ENCODE measurements around the gene SCTR.

GRCh38 chr2:119525614-119526013 lies 1.3 kb upstream of the SCTR start:
- TF ChIP-seq ZNF423 (CRISPR knock-in tag; IDR thresholded peaks at IDR 0.05), result no peak
- TF ChIP-seq NR3C1 (CRISPR knock-in tag; conservative IDR thresholded peaks at IDR 0.05; ENCODE audit: low read depth), result no peak
- TF ChIP-seq CTCF (IDR thresholded peaks at IDR 0.05), result no peak
- no peak for TF ChIP-seq SP1 (CRISPR knock-in tag; conservative IDR thresholded peaks at IDR 0.05)
- no peak for TF ChIP-seq MAX (CRISPR knock-in tag; IDR thresholded peaks at IDR 0.05)
- no peak for TF ChIP-seq ESRRA (CRISPR knock-in tag; IDR thresholded peaks at IDR 0.05; ENCODE audit: borderline replicate concordance)
- no peak for TF ChIP-seq ZNF232 (CRISPR knock-in tag; IDR thresholded peaks at IDR 0.05)
- no peak for TF ChIP-seq ELF4 (CRISPR knock-in tag; IDR thresholded peaks at IDR 0.05; ENCODE audit: low read depth)
- TF ChIP-seq E2F1 (CRISPR knock-in tag; IDR thresholded peaks at IDR 0.05), result no peak
- TF ChIP-seq ZBTB43 (CRISPR knock-in tag; IDR thresholded peaks at IDR 0.05), result no peak
- TF ChIP-seq CREB1 (CRISPR knock-in tag; IDR thresholded peaks at IDR 0.05), result no peak
- no peak for TF ChIP-seq USF2 (CRISPR knock-in tag; IDR thresholded peaks at IDR 0.05)
